Measurements from ENCODE around the gene HECW1. TPM values are rescaled to one million over a fixed set of nuclear protein-coding genes. Genes with fewer than 3 reads are reported as not detected.

The HECW1 gene
- total RNA-seq, 1 donor, result 2.9 TPM

- H3K4me1 ChIP-seq (ENCODE audit: insufficient read depth, low read length), result peaks cover 12% of the 10 kb centered on the region
These were observed 56.6 kb downstream of the HECW1 start for GRCh38 chr7:43169076-43169475.

GRCh38 chr7:43170571-43170970 is 58.1 kb downstream of the HECW1 start:
- no peak for TF ChIP-seq CTCF (IDR thresholded peaks at IDR 0.05; ENCODE audit: extremely low read depth, low read depth, low read length)
- H3K9me3 ChIP-seq (ENCODE audit: low read depth, low read length), result no peaks in the 10 kb centered on the region

More at GRCh38 chr7:43169076-43169475, 56.6 kb downstream of the HECW1 start:
- DNase-seq (ENCODE audit: insufficient read length, low spot score, missing footprints), result no peak
- Histone ChIP-seq H3K36me3 (ENCODE audit: insufficient read depth, low read length) (no peaks in the 10 kb centered on the region), H3K4me2 (ENCODE audit: insufficient read depth, low read length) (no peak overlapping the region), H3K9me3 (ENCODE audit: low read depth, low read length) (no peaks in the 10 kb centered on the region), H2AFZ (ENCODE audit: low read length) (no peak overlapping the region), H4K20me1 (ENCODE audit: insufficient read depth, low read length) (no peaks in the 10 kb centered on the region), H3K79me2 (ENCODE audit: insufficient read depth, low read length) (no peaks in the 10 kb centered on the region), H3K27ac (ENCODE audit: low read depth, low read length) (no peak overlapping the region), H3K27me3 (ENCODE audit: insufficient read depth, low read length) (peaks cover 14% of the 10 kb centered on the region), H3K4me3 (ENCODE audit: insufficient read depth, low read length) (no peak overlapping the region)
- TF ChIP-seq CTCF (IDR thresholded peaks at IDR 0.05; ENCODE audit: extremely low read depth, low read depth, low read length), result no peak

GRCh38 chr7:43175570-43176200 is 63.2 kb downstream of the HECW1 start:
- Histone ChIP-seq H3K27ac (ENCODE audit: low read depth, low read length) (no peak overlapping the region), H3K4me2 (ENCODE audit: insufficient read depth, low read length) (no peak overlapping the region), H3K4me1 (ENCODE audit: insufficient read depth, low read length) (no peaks in the 10 kb centered on the region), H4K20me1 (ENCODE audit: insufficient read depth, low read length) (no peaks in the 10 kb centered on the region), H3K36me3 (ENCODE audit: insufficient read depth, low read length) (no peaks in the 10 kb centered on the region), H2AFZ (ENCODE audit: low read length) (no peak overlapping the region), H3K27me3 (ENCODE audit: insufficient read depth, low read length) (peaks cover 34% of the 10 kb centered on the region), H3K79me2 (ENCODE audit: insufficient read depth, low read length) (no peaks in the 10 kb centered on the region), H3K4me3 (ENCODE audit: insufficient read depth, low read length) (no peak overlapping the region), H3K9me3 (ENCODE audit: low read depth, low read length) (no peaks in the 10 kb centered on the region)
- no peak for DNase-seq (ENCODE audit: insufficient read length, low spot score, missing footprints)
- TF ChIP-seq CTCF (IDR thresholded peaks at IDR 0.05; ENCODE audit: extremely low read depth, low read depth, low read length), result no peak

More at GRCh38 chr7:43170571-43170970, 58.1 kb downstream of the HECW1 start:
- Histone ChIP-seq H3K79me2 (ENCODE audit: insufficient read depth, low read length) (no peaks in the 10 kb centered on the region), H2AFZ (ENCODE audit: low read length) (no peak overlapping the region), H3K27ac (ENCODE audit: low read depth, low read length) (no peak overlapping the region), H3K27me3 (ENCODE audit: insufficient read depth, low read length) (peaks cover 26% of the 10 kb centered on the region), H3K4me3 (ENCODE audit: insufficient read depth, low read length) (no peak overlapping the region), H3K4me2 (ENCODE audit: insufficient read depth, low read length) (no peak overlapping the region), H3K36me3 (ENCODE audit: insufficient read depth, low read length) (no peaks in the 10 kb centered on the region), H3K4me1 (ENCODE audit: insufficient read depth, low read length) (no peaks in the 10 kb centered on the region), H4K20me1 (ENCODE audit: insufficient read depth, low read length) (no peaks in the 10 kb centered on the region)
- no peak for DNase-seq (ENCODE audit: insufficient read length, low spot score, missing footprints)

- Histone ChIP-seq H3K4me2 (ENCODE audit: insufficient read depth, low read length) (no peak overlapping the region), H3K36me3 (ENCODE audit: insufficient read depth, low read length) (no peaks in the 10 kb centered on the region), H3K4me1 (ENCODE audit: insufficient read depth, low read length) (no peaks in the 10 kb centered on the region), H3K27ac (ENCODE audit: low read depth, low read length) (no peak overlapping the region), H3K9me3 (ENCODE audit: low read depth, low read length) (no peaks in the 10 kb centered on the region), H4K20me1 (ENCODE audit: insufficient read depth, low read length) (no peaks in the 10 kb centered on the region), H3K79me2 (ENCODE audit: insufficient read depth, low read length) (no peaks in the 10 kb centered on the region), H2AFZ (ENCODE audit: low read length) (no peak overlapping the region), H3K4me3 (ENCODE audit: insufficient read depth, low read length) (no peak overlapping the region), H3K27me3 (ENCODE audit: insufficient read depth, low read length) (peaks cover 20% of the 10 kb centered on the region)
- no peak for TF ChIP-seq CTCF (IDR thresholded peaks at IDR 0.05; ENCODE audit: extremely low read depth, low read depth, low read length)
- no peak for DNase-seq (ENCODE audit: insufficient read length, low spot score, missing footprints)
These were observed 66.9 kb downstream of the HECW1 start for GRCh38 chr7:43179393-43179792.
